D341Med (cell line): ENCODE results near the gene ARHGEF40.
A peak's percentile ranks its signal among the peaks of the same experiment; 100 is the strongest.

ENCODE experiments used
- DNase-seq: peaks from one replicate; pipeline ENCODE4 v3.0.0; 2012; ENCODE audit warnings: low spot score

ARHGEF40 gene

DNA sequence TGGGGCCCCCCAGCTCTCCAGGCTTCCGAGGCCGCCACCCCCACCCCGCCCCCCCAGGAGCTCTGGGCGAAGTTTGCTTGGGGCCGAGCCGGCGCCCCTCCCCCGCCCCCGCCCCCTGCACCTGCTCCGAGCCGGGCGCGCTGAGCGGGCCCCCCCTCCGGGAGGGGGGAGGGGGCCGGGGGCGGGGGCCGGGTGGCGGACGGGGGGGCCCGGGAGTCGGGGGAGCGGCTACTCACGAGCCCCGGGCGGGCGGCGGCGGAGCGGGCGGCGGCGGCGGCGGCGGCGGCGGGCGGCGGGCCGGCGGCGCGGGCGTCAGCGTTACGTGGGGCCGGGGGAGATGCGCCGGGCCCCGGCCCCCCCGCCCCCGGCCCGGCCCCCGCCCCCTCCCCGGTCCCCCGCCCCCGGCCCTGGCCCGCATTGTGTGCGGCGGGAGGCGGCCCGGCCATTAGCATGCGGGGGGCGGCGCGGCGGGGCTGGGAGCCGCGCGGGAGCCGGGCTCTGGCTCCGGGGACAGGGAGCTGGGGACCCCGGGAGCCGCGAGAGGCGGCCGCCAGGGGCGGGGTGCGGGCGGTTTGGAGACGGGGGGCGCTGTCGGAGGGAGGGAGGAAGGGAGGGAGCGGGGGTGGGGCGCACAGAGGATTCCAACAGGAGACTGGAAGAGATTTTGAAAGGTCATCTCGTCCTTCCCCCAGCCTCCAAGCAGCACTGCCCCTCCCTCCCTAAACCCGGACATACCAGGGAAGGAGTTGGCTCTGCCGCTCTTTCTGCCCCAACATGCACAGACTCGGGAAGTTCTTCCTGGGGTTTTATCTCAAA is 28.2 kb downstream of the ARHGEF40 start, which contains the start of gene ZNF219:
Gene ZNF219 (minus strand): TSS at position 580 of the 816 bp plus-strand sequence. CDS start 5,064 bp downstream, outside the sequence.
- DNase-seq, result peak; percentile 80

DNA sequence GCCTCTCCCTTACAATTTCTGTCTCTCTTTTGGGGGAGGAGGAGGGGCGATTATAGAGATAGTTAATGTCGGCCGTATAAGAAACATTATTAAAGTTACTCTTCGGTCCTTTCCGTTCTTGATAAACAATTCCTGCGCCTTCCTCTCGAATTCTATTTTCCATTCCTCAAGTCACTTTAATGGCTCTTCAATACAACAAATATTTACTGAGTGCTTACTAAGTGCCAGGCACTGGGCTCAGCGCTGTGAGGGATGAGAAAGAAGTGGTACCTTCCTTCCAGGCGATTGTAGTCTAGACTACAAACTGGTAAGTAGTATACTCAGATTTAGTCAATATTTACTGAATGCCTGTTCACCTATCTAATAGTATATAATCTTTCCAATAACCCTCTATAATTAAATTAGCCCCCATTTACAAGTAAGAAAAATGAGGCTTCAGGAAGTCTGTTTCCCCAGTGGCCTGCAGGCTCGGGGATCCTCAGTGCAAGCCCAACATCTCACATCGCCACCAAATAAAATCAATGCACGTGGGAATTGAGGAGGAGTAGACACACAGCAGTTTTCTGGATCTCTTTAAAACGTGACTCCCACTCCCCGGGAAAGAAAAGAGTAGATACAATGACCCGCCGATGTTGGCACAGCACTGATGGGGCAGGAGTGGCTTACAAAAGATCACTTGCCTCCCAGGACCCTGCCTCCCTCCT is 28.9 kb downstream of the ARHGEF40 start:
- DNase-seq, result no peak

DNA sequence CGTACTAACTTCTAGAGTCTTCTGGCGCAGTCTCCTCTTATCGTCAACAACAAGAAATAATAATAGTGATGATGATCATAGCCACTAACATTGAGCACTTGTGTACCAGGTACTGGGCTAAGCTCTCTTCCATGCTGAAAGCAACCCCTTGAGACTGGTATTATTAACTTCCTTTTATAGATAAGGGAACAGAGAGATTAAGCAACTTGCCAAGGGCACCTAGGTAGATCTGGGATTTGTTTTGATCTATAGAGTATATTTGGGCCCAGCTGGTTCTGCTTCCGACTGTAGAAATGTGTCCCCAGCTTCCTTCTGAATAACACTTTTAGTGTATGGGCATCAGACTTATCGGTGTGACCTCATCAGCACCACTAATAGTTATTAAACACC is 29.5 kb downstream of the ARHGEF40 start:
- no peak for DNase-seq

DNA sequence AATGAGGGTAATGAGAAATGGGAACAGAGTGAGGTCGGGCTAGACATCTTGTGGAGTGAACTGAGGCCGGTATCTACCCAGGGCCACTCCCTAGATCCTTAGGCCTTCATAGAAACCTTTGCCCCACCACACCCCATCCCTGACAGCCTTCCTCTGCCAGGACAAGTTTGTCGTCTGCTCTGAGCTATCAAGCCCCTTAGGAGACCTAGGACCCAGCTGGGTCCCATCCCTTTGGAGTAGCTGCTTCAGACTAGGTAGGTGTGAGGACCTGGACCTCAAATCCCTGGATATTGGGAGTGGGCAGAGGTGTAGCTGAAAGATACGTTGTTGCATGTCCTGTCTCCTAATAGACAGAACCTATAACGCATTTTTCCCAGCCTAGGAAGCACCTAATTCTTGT is 30.8 kb downstream of the ARHGEF40 start, which contains the start of gene TMEM253:
Gene TMEM253 (plus strand): TSS at position 136 of the 400 bp plus-strand sequence. CDS start 278 bp downstream, outside the sequence.
- DNase-seq, result no peak

DNA sequence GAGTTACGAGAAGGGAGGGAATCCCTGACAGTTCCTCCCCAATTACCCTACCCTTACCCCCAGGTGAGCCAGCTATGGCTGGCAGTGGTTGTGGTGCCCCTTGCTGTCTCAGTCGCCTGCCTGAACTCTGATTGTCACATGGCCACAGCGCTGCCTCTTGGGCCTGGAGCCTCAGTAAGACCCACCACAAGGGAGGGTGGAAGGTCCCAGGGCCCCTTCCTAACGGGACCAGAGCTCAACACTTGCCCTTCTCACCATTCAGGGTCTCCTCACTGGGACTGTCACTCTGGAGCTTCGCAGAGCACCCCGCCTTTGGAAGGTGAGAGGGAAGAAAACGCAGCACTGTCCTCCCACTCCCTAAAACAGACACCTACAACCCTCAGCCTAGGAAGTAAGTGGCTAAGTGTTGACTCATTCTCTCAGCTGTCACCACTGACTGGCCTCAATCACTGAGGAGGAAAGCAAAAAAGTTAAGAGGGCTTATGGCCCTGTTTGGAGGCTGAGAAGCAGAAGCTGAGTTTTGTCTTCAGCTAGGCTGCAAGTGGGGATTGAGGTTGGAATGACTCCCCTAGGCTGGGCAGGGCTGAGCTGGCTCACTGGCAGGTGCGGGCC is 31.8 kb downstream of the ARHGEF40 start:
- DNase-seq, result no peak

DNA sequence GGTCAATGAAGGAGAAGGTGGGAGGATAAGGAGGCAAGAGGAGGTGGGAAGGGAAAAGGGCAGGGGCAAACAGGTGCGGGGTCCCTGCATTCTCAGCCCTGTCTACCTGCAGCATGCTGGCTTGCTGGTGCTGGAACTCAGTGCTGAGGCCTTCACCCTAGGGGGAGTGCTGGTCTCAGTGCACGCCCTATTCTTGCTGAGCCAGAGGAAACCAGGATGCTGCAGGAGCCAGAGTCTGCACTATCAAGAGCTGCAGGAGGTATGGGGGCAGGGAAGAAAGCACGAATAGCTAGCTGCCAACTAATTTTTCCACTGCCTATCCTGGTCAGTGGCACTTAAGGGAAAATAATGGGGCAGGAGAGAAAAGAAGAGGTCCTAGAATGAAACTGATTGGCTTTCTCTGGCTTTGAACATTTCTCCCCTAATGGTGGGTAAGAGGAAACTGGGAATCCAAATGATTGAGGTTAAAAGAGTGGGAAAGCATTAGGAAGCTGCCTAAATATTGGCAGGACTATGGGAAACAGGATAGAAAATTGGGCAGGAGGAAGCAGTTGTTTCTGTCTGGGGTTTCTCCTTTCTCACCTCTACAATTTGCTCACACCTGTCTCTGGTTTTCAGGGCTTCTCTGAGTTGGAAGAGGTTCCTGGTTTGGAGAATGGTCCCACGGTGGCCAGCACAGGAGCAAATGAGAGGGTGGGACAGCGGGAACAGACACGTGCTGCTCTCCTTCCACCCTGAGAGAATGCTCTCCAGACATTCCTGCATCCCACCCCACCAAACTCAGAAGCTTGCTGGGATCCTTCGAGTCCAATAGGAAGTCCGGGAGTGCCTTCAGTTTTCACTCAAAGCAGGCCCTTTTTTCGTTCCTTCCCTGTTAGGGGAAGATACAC is 32.7 kb downstream of the ARHGEF40 start:
- DNase-seq, result no peak

DNA sequence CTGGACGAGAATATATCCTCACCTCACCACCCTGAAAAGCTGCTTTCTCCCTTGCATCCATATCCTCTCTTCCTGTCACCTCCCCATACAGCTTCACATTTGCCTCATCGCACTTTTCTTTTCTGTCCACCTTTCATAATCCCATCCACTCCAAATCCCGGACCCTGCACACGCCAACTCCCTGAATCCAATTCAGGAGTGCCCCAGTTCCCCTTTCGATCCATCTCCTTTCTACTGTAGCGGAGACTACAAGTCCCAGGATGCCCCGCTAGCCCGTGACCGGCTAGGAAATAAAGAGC is 33.3 kb downstream of the ARHGEF40 start:
- no peak for DNase-seq

DNA sequence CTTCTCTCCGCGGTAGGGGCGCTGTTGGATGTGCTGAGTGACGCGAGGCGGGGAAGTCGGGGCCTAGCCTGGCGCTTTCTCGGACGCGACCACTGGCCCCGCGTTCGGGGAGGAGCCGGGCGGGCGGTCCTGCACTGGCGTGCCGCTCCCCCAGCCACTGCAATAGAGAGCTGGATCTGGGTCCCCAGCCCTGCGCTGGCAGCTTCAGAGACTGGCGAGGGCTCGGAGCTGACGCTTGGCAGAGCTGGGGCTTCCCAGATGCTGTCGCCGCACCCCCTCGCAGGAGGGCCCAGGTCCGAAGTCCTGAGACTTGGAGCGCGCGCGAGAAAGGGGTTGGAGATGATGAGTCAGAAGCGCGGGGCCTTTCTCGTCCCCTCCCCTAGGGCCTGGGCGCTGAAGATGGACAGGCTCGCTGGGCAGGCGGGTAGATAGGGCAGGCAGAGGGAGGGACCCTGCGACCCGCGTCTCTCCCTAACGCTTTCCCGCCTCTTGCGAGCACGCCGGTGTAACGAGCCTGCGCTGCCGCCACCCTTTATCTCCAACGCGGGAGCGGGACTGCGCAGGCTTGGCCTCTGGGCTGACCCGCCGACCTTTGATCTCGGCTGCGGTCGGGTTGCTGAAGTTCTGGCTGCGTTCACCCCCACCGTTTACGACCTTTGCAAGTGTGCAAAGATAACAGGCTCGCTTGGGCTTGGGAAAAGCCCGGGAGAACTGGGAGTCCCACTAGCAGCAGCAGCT is 33.8 kb downstream of the ARHGEF40 start:
- DNase-seq, result peak; percentile 92

DNA sequence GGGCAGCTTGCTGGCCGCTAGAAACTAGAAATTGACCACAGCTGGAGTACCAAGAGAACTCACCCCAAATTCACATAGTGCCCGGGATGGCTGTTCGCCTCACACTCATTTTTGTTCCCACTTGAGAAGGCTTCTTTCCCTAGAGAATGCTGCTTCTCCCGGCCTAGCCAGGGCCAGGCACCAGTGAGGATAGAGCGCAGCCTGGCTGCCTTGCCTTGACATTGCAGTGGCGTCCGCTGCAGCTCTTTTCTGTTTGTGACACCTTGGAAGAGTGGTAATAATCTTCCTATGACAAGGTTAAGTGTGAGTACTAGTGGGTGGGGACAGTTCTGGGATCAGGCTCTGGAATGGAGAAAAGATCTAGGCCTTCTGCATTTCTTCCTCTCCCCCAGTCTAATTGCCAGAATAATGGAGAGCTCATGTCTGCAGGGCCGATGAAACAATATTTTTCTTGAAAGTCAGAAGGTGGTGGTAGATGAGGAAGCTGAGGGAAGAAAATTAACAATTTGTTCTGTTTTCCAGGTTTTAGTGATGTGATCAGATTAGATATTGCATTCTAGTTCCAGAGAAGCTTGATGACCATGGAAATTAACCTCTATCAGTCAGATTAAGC is 34.5 kb downstream of the ARHGEF40 start:
- DNase-seq, result peak; percentile 85

DNA sequence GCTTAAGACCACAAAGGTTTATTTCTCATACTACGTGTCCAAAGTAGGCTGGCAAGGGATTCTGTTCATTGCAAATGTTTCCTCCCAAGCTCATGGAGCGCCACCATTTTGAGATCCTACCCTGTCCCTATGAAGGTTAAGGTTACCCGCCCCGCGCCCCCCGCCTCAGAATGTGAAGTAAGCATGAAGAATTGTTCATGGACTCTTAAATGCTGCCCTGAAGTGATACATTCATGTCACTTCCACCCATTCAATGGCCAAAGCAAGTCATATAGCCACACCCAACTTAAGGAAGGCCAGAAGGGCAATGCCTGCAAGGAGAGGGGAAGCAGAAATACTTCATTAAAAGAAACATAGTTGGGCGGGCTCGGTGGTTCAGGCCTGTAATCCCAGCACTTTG is 35.0 kb downstream of the ARHGEF40 start:
- no peak for DNase-seq

DNA sequence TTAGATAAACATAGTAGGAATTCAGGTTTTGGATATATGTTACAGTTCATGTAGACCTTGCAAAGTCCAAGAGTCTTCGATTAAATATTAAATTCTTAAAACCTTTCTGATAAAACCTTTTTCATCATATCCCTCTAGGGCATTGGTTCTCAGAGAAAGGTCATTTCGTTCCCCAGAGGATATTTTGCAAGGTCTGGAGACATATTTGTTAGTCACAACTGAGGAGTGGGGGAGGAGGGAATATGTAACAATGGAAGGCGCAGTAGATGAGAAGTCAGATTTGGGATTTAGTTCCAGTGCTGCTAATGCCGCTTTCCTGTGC is 36.0 kb downstream of the ARHGEF40 start:
- DNase-seq, result no peak

DNA sequence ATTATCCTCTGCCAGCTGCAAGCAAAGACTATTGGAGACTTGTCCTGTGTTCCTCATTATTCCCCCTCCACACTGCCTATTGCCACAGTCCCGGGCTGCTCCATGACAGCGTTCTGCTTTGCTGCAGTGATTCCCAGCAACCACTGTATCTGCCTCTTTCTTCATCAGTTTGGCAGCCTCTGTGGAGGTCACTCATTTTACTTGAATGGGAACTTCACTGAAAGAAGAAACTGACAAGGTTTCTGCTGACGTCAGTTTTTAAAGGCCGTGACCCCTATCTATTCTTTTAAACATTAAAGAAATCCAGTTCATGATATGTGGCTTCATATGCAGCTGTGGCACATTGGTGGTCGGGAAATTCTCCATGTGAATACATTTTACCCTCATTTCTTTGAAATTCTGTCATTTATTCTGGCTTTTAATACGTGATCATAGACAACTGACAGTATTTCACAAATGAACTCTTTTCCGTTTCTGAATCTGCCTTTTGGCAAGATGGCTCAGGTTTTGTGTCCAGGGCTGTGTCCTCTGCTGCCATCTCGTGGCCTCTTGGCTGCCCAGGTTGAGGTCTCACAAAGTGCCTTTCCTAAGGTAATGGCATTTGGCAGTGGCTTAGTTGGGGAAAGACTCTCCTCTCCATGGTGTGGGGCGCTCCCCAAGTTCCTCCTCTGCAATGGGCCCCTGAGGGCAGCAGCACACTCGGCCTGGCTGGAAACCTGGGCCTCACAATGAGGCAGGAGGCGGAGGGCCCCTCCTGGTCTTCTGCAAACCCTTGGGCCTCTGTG is 36.6 kb downstream of the ARHGEF40 start:
- DNase-seq, result peak; percentile 77

DNA sequence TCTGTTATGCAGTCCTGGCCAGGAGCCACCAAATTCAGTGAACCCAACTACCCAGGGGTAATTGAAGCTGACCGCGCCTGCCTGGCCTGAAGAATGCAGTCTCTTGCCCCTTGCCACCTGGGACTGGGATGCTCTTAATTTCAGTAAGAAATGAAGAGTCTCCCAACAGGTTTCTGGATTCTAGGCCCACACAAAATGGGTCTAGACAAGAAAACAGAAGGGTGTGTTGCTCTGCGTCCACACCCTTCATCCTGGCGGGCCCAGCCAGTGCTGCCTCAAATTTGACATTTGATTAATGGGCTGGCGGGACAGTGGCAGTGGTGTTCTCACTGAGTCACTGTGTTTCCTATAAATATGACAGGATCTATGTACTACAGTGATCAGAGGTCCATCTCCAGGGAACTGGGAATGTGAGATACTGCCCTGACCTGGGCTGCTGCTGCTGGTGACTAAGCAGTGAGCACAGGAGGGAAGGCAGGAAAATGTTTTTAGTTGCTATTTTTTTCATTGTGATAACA is 37.2 kb downstream of the ARHGEF40 start:
- no peak for DNase-seq

DNA sequence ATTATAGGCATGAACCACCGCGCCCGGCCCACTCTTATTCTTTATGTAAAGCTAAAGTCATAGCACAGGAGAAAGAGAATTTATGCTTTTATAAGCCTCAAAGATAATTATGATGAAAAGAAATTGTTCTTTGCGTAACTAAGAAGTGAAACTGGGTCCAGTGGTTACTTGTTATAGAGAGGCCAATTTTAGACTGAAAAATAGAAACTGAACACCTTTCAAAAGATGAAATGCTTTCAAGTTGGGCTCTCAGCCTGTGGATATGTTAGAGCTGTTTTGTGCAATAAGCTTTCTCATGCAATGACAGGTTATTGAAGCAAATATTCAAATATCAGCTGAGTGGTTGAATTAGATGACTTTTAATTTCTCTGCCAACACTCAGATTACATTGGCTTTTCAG is 38.7 kb downstream of the ARHGEF40 start:
- DNase-seq, result no peak

DNA sequence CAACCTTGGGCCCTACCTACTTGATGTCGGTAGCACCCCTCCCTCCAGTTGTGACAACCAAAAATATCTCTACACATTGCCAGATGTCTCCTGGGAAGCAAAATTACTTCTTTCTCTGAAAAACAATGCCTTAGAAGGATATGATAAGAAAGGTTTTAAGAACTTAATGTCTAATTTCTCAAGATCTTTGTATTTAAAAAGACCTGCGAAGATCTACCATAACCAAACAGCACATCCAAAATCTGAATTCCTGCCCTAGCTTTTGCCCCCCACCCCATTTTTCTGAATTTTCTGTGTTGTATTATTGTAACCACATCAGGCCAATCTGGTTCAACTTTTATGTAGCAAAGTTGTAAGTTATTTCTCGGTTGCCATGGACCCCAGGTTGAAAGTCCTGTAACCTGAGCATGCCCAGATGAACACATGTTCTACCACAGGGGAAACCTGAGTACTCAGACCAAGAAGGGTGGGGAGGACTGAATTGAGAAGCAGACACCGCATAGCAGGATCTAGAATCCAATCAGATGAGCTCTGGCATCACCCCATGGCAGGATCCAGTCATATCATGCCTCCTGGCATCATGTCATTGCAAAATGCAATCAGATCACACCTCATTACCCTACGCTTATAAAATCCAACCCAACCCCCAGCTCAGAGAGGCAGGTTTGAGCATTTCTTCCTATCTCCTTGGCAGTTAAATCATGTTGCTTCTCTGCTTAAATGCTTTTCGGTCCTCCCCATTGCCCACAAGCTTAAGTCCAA is 39.5 kb downstream of the ARHGEF40 start:
- no peak for DNase-seq

DNA sequence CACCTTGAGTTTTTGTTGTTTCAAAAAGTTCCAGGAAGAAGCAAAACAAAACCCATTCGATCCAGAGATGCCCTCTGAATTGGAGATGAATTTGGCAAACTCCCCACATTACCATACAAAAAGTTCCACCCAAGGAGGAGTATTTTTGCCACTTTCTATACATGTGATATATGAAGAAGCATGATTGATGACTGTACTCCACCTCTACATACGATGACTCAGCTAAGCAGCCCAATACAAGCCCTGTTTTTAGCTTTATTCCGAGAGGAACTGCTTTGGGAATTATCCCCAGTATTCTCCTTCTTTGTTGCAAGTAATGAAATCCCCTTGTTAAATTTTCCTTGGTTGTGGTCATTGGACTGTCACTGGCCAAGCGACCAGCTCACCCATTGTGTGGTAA is 42.2 kb downstream of the ARHGEF40 start:
- no peak for DNase-seq

DNA sequence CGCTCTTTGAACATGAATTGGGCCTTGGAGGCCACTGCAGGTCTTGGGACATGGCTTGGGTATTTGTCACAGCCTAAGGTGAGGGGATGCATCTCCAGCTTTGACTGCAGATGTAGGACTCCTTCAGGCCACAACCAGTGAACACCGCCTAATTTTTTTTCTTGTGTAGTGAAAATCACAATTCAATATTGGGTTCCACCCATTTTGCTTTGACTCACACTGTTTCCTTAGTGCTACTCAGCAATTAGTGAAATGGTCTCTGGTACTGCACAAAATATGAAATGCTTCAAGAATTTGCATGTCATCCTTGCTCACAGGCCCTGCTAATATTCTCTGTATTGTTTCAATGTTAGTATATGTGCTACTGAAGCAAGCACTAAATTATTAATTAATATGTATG is 43.3 kb downstream of the ARHGEF40 start:
- no peak for DNase-seq

DNA sequence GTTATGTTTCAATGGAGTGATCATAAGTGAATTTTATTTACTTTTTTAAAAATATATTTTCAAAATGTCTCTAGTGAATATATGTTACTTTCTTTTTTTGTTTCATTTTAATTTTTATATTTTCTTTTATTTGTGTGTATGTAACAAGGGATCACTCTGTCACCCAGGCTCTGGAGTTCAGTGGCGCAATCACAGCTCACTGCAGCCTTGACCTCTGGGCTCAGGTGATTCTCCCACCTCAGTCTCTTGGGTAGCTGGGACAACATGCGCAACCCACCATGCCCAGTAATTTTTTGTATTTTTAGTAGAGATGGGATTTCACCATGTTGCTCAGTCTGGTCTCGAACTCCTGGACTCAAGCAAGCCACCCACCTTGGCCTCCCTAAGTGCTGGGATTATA is 48.8 kb downstream of the ARHGEF40 start:
- DNase-seq, result no peak

DNA sequence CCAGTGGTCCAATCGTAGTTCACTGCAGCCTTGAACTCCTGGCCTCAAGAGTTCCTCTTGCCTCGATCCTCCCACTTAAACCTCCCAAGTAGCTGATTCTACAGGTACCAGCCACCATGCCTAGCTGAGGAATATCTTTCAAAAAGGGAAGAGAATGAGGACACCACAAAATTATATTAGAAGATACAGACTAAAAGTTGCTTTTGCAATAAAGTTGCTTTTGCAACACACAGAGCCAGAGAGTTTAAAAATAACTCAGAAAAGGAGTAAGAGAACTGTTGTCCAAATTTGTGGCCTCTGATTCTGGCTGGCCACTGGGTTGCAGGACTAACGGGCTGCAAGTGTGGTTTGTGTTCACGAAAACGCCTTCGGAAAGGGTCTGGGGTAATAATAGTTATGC is 50.6 kb downstream of the ARHGEF40 start:
- no peak for DNase-seq
